SU-DHL-6 (cell line): ENCODE measurements around the gene GID4.

Experiments used
- CTCF ChIP-seq: fragments of 200-600 bp; sonication (generic); IDR thresholded peaks from one replicate; pipeline ENCODE4 v1.5.1; 2017; ENCODE audit warnings: antibody characterized with exemption, mild to moderate bottlenecking, low read length, moderate library complexity; ENCODE audit not compliant: insufficient read depth, poor library complexity, severe bottlenecking
- EZH2phosphoT487 ChIP-seq: fragments of 200-600 bp; sonication (generic), shearing (Covaris generic); conservative IDR thresholded peaks from 2 replicates; pipeline ENCODE4 v1.6.1; 2018; ENCODE audit warnings: mild to moderate bottlenecking, antibody characterized with exemption, low read length, moderate library complexity, mixed read lengths

GRCh38 chr17:18033442-18034099 is 5.6 kb upstream of the GID4 start:
- TF ChIP-seq CTCF (peak; percentile 63), EZH2phosphoT487 (no peak)
